PC-9 (cell line): ENCODE results near the gene CMTM2.

ENCODE experiments used
- EZH2 ChIP-seq: fragments of 200-600 bp; sonication (generic); IDR thresholded peaks from 2 replicates; pipeline ENCODE4 v1.8.0; 2017; ENCODE audit warnings: antibody characterized with exemption, low read depth
- TF ChIP-seq, protein P1 (sequence below): fragments of 200-600 bp; sonication (generic); conservative IDR thresholded peaks from 2 replicates; pipeline ENCODE4 v1.6.1; 2017; ENCODE audit warnings: mixed run types, antibody characterized with exemption, mild to moderate bottlenecking, moderate library complexity

DNA sequence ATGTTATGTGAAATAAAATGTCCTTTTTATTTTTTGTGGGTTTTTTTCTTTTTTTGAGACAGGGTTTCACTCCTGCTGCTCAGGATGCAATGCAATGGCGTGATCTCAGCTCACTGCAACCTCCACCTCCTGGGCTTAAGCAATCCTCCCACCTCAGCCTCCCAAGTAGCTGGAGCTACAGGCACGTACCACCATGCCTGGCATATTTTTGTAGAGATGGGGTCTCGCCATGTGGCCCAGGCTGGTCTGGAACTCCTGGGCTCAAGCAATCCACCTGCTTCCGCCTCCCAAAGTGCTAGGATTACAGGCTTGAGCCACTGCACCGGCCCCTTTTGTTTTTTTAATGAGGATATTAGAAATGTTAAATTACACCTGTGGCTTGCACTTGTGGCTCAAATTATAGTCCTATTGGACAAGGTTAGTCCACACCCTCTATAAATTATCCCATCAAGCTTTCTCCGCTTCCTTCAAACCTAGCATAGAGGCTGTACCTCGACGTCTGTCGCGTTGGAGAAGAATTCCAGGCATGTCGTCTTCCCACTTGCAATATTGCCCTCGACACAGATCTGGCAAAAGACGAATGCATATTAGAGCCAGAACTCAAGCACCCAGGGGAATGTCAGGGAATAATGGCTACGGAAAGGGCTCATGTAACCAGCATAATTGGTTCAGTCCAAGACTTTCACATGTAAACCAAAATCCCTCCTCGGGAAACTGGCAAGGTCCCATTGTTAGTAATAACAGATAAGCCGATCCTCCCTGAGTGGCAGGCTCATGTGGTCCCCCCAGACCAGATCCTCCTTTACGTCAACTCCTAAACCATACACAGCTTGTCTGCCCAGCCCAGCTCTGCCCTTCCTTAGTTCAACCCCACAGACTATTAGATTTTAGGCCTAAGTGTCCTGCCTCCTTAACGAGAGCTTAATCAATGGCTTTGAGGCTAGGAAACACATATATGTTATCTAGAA is 37.6 kb upstream of the CMTM2 start:
- TF ChIP-seq, protein P1, sequence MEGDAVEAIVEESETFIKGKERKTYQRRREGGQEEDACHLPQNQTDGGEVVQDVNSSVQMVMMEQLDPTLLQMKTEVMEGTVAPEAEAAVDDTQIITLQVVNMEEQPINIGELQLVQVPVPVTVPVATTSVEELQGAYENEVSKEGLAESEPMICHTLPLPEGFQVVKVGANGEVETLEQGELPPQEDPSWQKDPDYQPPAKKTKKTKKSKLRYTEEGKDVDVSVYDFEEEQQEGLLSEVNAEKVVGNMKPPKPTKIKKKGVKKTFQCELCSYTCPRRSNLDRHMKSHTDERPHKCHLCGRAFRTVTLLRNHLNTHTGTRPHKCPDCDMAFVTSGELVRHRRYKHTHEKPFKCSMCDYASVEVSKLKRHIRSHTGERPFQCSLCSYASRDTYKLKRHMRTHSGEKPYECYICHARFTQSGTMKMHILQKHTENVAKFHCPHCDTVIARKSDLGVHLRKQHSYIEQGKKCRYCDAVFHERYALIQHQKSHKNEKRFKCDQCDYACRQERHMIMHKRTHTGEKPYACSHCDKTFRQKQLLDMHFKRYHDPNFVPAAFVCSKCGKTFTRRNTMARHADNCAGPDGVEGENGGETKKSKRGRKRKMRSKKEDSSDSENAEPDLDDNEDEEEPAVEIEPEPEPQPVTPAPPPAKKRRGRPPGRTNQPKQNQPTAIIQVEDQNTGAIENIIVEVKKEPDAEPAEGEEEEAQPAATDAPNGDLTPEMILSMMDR = no peak
- no peak for TF ChIP-seq EZH2
